Measurements from ENCODE around the gene XCL2. TPM values are rescaled to one million over a fixed set of nuclear protein-coding genes. Genes with fewer than 3 reads are reported as not detected.

Gene XCL2
- polyA plus RNA-seq, 1 experiment = not detected

DNA sequence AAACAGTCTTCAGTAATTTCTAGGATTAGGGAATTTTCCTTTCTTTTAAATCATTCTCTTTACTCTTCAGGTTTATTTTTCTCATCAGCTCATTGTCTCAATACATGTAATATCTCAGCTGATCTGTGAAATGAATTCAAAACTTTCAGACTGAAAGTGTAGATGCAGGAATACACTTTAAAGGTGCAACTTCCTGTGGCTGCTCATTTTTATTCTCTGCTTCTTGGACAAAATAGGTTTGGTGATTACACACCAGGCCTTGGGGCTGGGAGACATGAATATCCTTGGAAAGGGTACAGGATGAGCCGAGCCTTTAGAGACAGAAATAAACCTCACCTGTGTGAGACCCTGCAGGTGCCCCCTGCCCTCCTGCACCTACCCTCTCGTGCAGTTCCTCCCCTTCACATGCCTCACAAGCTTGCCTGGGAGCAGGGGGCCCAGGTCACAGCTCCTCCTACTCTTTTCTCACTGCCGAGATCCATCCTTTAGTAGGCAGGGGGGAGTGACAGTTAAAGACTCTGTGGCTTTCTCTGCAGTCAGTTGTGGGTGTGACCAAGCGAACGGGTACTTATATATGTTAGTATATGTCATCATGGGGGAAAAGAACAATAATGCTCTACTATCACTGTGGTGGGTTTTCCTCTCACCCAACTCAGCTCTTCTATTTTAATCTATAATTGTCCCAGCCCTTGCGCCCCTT lies 23.6 kb downstream of the XCL2 start:
- no peak for DNase-seq (ENCODE audit: low read depth, low spot score)
- TF ChIP-seq, protein P1, sequence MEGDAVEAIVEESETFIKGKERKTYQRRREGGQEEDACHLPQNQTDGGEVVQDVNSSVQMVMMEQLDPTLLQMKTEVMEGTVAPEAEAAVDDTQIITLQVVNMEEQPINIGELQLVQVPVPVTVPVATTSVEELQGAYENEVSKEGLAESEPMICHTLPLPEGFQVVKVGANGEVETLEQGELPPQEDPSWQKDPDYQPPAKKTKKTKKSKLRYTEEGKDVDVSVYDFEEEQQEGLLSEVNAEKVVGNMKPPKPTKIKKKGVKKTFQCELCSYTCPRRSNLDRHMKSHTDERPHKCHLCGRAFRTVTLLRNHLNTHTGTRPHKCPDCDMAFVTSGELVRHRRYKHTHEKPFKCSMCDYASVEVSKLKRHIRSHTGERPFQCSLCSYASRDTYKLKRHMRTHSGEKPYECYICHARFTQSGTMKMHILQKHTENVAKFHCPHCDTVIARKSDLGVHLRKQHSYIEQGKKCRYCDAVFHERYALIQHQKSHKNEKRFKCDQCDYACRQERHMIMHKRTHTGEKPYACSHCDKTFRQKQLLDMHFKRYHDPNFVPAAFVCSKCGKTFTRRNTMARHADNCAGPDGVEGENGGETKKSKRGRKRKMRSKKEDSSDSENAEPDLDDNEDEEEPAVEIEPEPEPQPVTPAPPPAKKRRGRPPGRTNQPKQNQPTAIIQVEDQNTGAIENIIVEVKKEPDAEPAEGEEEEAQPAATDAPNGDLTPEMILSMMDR (IDR thresholded peaks at IDR 0.05; ENCODE audit: low read depth, low read length) = no peak
- H3K4me3 ChIP-seq (ENCODE audit: low read depth, low read length) = no peak overlapping the region
- CTCF ChIA-PET = no interaction called here
- H3K27me3 ChIP-seq (ENCODE audit: control insufficient read depth, insufficient read depth, low read length) = no peaks in the 10 kb centered on the region
- no peaks in the 10 kb centered on the region for H3K9me3 ChIP-seq (ENCODE audit: control insufficient read depth, insufficient read depth, low read length)
- H3K27ac ChIP-seq (ENCODE audit: low read depth, low read length) = no peak overlapping the region
- POLR2A ChIA-PET = no interaction called here

DNA sequence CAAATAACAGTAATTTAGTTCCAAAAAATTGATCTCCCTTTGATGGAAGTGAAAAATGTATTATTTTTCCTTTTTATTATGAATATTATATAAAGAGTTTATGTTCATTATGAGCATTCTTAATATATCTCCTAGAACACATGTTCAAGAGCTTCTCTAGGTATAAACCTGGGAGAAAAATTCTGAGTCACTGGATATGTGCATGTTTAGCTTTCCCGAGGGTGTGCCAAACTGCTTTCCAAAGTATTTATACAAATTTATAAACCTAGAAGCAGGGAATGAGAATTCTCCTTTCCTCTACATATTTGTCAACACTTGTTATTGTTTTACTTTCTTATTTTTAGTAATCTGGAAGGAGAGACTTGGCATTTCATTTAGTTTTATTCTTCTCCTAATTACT lies 25.0 kb downstream of the XCL2 start:
- no peak for DNase-seq (ENCODE audit: low read depth, low spot score)
- Histone ChIP-seq H3K27me3 (ENCODE audit: control insufficient read depth, insufficient read depth, low read length) (no peaks in the 10 kb centered on the region), H3K9me3 (ENCODE audit: control insufficient read depth, insufficient read depth, low read length) (no peaks in the 10 kb centered on the region), H3K27ac (ENCODE audit: low read depth, low read length) (no peak overlapping the region), H3K4me3 (ENCODE audit: low read depth, low read length) (no peak overlapping the region)
- TF ChIP-seq, protein P1 (IDR thresholded peaks at IDR 0.05; ENCODE audit: low read depth, low read length) = no peak
- POLR2A ChIA-PET = no interaction called here
- CTCF ChIA-PET = interaction anchor here (0.6 kb wide), 2 partner anchors 96 to 546 kb away, joined by 3 read pairs; no protein-coding TSS in a partner anchor

DNA sequence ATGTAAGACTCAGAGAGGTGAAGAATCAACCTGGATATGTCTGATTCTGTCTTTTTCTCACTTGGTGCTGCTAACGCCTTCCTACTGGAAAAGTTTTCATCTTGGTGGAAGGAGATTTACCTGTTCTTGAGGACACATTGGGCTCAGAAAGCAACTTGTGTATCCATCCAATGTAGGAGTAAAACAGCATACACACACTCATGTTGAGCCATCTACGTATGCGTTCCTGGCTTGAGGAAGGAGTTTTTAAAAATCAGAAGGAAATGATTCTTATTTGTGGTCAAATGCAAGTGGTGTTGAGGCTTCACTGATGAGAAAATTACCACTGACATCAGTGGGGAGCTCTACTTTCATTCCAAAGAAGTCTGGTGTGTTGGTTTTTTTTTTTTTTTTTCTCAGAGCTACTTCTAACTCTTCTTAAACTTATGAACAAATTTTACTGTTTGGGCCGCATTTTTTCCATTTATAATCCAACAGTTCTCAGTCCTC lies 25.6 kb downstream of the XCL2 start:
- DNase-seq (ENCODE audit: low read depth, low spot score) = no peak
- ChIA-PET POLR2A (no interaction called here), CTCF (interaction anchor here (0.6 kb wide), 2 partner anchors 95 to 546 kb away, joined by 3 read pairs; no protein-coding TSS in a partner anchor)
- no peak overlapping the region for H3K27ac ChIP-seq (ENCODE audit: low read depth, low read length)
- H3K9me3 ChIP-seq (ENCODE audit: control insufficient read depth, insufficient read depth, low read length) = no peaks in the 10 kb centered on the region
- H3K4me3 ChIP-seq (ENCODE audit: low read depth, low read length) = no peak overlapping the region
- no peaks in the 10 kb centered on the region for H3K27me3 ChIP-seq (ENCODE audit: control insufficient read depth, insufficient read depth, low read length)
- TF ChIP-seq, protein P1 (IDR thresholded peaks at IDR 0.05; ENCODE audit: low read depth, low read length) = no peak

DNA sequence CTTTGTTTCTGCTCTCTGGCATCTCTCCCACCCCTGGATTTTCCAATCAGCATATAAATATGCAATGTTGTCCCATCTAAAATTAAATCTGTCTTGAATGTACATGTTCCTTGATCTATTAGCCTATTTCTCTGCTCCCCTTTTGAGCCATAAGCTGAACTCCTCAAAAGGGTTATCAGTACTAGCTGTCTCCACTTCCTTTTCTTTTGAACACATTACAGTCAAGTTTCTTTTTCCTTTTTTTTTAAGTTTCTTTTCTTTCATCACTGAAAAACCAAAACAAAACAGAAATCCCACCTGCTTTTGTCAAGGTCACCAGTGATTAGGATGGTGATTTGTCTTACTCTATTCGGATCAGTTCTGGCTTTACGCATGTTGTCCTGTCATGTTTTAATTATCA lies 29.3 kb downstream of the XCL2 start:
- H3K27me3 ChIP-seq (ENCODE audit: control insufficient read depth, insufficient read depth, low read length) = no peaks in the 10 kb centered on the region
- ChIA-PET POLR2A (no interaction called here), CTCF (interaction anchor here (0.8 to 1.0 kb wide), 2 partner anchors 74 to 172 kb away, joined by 3 to 4 read pairs; no protein-coding TSS in a partner anchor)
- no peak overlapping the region for H3K4me3 ChIP-seq (ENCODE audit: low read depth, low read length)
- H3K9me3 ChIP-seq (ENCODE audit: control insufficient read depth, insufficient read depth, low read length) = no peaks in the 10 kb centered on the region
- TF ChIP-seq, protein P1 (IDR thresholded peaks at IDR 0.05; ENCODE audit: low read depth, low read length) = no peak
- no peak for DNase-seq (ENCODE audit: low read depth, low spot score)
- no peak overlapping the region for H3K27ac ChIP-seq (ENCODE audit: low read depth, low read length)

DNA sequence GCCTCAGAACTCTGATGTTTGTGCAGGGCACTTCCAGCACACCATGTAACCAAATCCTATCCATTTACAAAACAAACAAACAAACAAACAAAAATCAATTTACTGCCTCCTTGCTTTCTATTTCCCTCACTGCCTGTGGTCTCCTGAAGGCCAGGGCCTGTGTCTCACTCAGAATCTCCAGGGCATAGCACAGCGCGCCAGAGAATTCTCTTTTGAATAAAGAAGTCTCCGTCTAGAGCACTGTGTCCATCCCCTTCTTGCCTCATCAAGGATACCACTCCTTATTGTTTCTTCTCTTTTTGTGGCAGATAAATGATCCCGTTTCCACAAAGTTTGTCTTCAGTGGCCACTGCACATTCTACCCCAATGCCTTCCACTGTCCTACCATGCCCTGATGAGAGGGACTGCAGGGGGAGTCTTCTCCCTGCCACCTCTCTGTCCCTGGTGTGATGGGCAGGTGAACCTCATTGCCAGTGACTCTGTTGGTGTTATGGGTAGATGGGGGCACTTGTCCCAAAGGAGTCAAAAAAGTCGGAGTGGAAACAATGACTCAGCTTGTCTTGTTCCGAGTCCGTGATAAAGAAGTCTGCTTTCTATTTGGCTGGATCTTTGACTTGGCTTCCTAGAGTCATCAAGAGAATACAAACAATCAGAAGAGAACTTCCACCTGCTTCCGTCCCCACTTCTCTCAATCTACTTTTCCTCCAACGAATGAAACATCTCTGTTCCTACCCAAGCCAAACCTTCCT lies 30.0 kb downstream of the XCL2 start:
- TF ChIP-seq, protein P1 (IDR thresholded peaks at IDR 0.05; ENCODE audit: low read depth, low read length) = no peak
- CTCF ChIA-PET = interaction anchor here (1.0 kb wide), 1 partner anchor 74 kb away, joined by 3 read pairs; no protein-coding TSS in a partner anchor

More for the DNA sequence above, 30.0 kb downstream of the XCL2 start:
- Histone ChIP-seq H3K27me3 (ENCODE audit: control insufficient read depth, insufficient read depth, low read length) (no peaks in the 10 kb centered on the region), H3K4me3 (ENCODE audit: low read depth, low read length) (no peak overlapping the region), H3K27ac (ENCODE audit: low read depth, low read length) (no peak overlapping the region), H3K9me3 (ENCODE audit: control insufficient read depth, insufficient read depth, low read length) (no peaks in the 10 kb centered on the region)
- DNase-seq (ENCODE audit: low read depth, low spot score) = no peak
- POLR2A ChIA-PET = no interaction called here
